Stomach (tissue), 9 donors: ENCODE measurements around the gene MASP1. TPM values are rescaled to one million over a fixed set of nuclear protein-coding genes. Genes with fewer than 3 reads are reported as not detected.

Source experiments
- DNase-seq, 2 donors: peaks; one replicate each; pipeline versions ENCODE4 v3.0.0 to v3.0.0-alpha.2; 2013 to 2019
- H3K27ac ChIP-seq, 5 donors: fragments of 200-600 bp in 4 of 5; sonication (generic) in 4 of 5; one replicate each; pipeline ENCODE4 v1.5.1; 2013 to 2019; ENCODE audit warnings: mild to moderate bottlenecking in 1 of 5, moderate library complexity in 1 of 5
- H3K27me3 ChIP-seq, 3 donors: fragments of 200-600 bp; sonication (generic); one replicate each; pipeline ENCODE4 v1.5.1; 2017 to 2019; ENCODE audit warnings: mixed run types in 1 of 3
- H3K36me3 ChIP-seq, 4 donors: fragments of 200-600 bp; sonication (generic); 1 replicate in 3 of 4; 2 replicates in 1 of 4; pipeline ENCODE4 v1.5.1; 2016 to 2019
- H3K4me1 ChIP-seq, 4 donors: fragments of 200-600 bp; sonication (generic); one replicate each; pipeline ENCODE4 v1.5.1; 2016 to 2019
- H3K4me3 ChIP-seq, 4 donors: fragments of 200-600 bp; sonication (generic) in 3 of 4; one replicate each; pipeline ENCODE4 v1.5.1; 2016 to 2019; ENCODE audit warnings: mild to moderate bottlenecking in 1 of 4
- H3K9me3 ChIP-seq, 4 donors: fragments of 200-600 bp; sonication (generic); one replicate each; pipeline ENCODE4 v1.5.1; 2016 to 2019
- EP300 ChIP-seq: sonication (generic); formaldehyde crosslinking; IDR thresholded peaks from one replicate; pipeline ENCODE4 v1.6.1; 2017; ENCODE audit warnings: antibody characterized with exemption
- POLR2A ChIP-seq, 4 donors: fragments of 450-650 bp; IDR thresholded peaks; one replicate each; pipeline ENCODE4 v1.6.1; 2016; ENCODE audit warnings: antibody characterized with exemption in 4 of 4, control low read depth in 2 of 4, mild to moderate bottlenecking in 1 of 4, moderate library complexity in 1 of 4
- POLR2AphosphoS5 ChIP-seq, 3 donors: sonication (generic); formaldehyde crosslinking; IDR thresholded peaks; one replicate each; pipeline ENCODE4 v1.6.1; 2016; ENCODE audit warnings: antibody characterized with exemption in 3 of 3
- WGBS, 5 donors: extraction: QIAGEN DNeasy Blood & Tissue Kit in 3 of 5; methylation state at CpG; one replicate each; pipeline versions ENCODE4 v1.1.5 to v1.1.7; 2013 to 2018; 5-methylcytosine and 5-hydroxymethylcytosine counted together
- intact Hi-C: fragments of 100-400 bp; cut with DNase I; formaldehyde crosslinking; loops from one replicate; pipeline ENCODE4 v1.15.1; 2023; ENCODE audit warnings: low total_unique reads
- polyA plus RNA-seq, 3 donors: library from polyadenylated mRNA; stranded (reverse); fragments of 200-250 nt; gene quantifications; one replicate each; pipeline ENCODE4 v1.2.3, GENCODE V29; 2013
- total RNA-seq, 5 donors: library from RNA; depleted of rRNA; stranded (reverse); fragments of >200 nt; gene quantifications; one replicate each; pipeline versions ENCODE4 v1.1.0 to v1.2.3, GENCODE V29; 2014 to 2016
- TF ChIP-seq, protein P1 (sequence below), 7 experiments: fragments of 450-650 bp in 4 of 7; fragments of 200-600 bp in 3 of 7; sonication (generic) in 3 of 7; IDR thresholded peaks; one replicate each; pipeline ENCODE4 v1.5.1; 2016 to 2019; ENCODE audit warnings: antibody characterized with exemption in 7 of 7, control low read depth in 2 of 7, mild to moderate bottlenecking in 1 of 7
- donor health status: healthy with polysubstance abuse.
- donor health status: Bipolar disorder and iron deficiency.
- donor health status: healthy.

MASP1 gene
- total and polyA plus RNA-seq, 8 donors, result 0.15 to 2.9 (median 0.70) TPM; not detected in 2

DNA sequence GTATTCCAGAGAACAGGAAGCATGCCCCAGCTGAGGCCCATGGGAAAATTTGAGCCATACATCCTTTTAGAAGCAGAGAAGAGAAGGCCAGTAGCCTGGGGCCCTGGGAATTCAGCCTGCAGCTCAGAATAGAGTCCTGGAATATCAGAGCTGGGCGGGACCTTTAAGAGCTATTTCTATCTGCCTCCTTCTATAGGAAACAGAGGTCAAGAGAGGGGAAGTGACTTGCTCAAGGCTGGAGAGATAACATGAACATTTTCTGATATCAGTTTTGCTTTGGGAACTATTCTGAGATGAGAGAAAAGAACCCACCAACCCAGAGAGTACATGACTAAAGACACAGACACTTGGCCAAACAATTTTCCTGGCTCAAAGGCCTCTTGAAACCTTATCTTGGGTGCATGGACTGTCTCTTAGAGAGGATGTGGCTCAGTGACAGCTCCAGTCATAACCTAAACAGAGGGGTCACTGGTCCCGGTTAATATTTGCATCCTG, 26.0 kb downstream of the MASP1 start:
- peak in 1 of 2 donors; percentile 21 for DNase-seq
- WGBS, 5 donors, result 58 to 67% (median 59%) methylated on average over 2 of the region's 2 CpGs
- H3K4me1 ChIP-seq, result peaks cover 12 to 32% (median 24%) of the 10 kb centered on the region in 4 donors
- H3K27ac ChIP-seq, result no peak overlapping the region
- intact Hi-C loops, result no loop called here
- no peaks in the 10 kb centered on the region for H3K36me3 ChIP-seq
- H3K4me3 ChIP-seq, result no peak overlapping the region
- H3K27me3 ChIP-seq, result no peaks in the 10 kb centered on the region
- H3K9me3 ChIP-seq, result peaks cover 3 to 18% (median 10%) of the 10 kb centered on the region in 4 donors
- TF ChIP-seq EP300 (no peak), POLR2AphosphoS5 (IDR thresholded peaks at IDR 0.05) (no peak)
- TF ChIP-seq, protein P1, sequence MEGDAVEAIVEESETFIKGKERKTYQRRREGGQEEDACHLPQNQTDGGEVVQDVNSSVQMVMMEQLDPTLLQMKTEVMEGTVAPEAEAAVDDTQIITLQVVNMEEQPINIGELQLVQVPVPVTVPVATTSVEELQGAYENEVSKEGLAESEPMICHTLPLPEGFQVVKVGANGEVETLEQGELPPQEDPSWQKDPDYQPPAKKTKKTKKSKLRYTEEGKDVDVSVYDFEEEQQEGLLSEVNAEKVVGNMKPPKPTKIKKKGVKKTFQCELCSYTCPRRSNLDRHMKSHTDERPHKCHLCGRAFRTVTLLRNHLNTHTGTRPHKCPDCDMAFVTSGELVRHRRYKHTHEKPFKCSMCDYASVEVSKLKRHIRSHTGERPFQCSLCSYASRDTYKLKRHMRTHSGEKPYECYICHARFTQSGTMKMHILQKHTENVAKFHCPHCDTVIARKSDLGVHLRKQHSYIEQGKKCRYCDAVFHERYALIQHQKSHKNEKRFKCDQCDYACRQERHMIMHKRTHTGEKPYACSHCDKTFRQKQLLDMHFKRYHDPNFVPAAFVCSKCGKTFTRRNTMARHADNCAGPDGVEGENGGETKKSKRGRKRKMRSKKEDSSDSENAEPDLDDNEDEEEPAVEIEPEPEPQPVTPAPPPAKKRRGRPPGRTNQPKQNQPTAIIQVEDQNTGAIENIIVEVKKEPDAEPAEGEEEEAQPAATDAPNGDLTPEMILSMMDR (IDR thresholded peaks at IDR 0.05), result no peak

DNA sequence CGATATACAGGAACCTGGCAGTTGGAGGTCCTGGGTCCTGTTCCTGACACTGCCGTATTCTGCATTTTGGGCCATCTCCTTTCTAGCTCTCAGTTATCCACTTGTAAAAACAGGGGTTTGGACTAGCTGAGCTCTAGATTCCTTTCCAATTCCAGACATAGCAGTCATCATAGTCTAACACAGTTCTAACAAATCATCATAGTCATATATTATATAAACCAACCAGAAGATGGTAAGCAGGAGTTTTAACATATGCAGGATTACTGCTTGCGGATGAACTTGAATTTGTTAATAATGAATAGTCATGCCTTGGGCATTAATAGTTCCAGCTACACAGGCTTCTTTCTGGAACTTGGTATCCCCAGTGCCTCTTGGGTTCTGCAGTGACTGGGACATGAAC, 26.6 kb downstream of the MASP1 start:
- Histone ChIP-seq H3K36me3 (no peaks in the 10 kb centered on the region), H3K27ac (no peak overlapping the region), H3K9me3 (peaks cover 3 to 14% (median 8%) of the 10 kb centered on the region in 4 donors), H3K4me1 (peaks cover 12 to 32% (median 24%) of the 10 kb centered on the region in 4 donors), H3K4me3 (no peak overlapping the region), H3K27me3 (no peaks in the 10 kb centered on the region)
- DNase-seq, result no peak
- no peak for TF ChIP-seq POLR2A (IDR thresholded peaks at IDR 0.05)
- TF ChIP-seq POLR2AphosphoS5 (IDR thresholded peaks at IDR 0.05), result no peak
- TF ChIP-seq, protein P1 (IDR thresholded peaks at IDR 0.05), result no peak
- 89 to 95% (median 94%) methylated on average over 3 of the region's 3 CpGs for WGBS, 5 donors
- intact Hi-C loops, result no loop called here

DNA sequence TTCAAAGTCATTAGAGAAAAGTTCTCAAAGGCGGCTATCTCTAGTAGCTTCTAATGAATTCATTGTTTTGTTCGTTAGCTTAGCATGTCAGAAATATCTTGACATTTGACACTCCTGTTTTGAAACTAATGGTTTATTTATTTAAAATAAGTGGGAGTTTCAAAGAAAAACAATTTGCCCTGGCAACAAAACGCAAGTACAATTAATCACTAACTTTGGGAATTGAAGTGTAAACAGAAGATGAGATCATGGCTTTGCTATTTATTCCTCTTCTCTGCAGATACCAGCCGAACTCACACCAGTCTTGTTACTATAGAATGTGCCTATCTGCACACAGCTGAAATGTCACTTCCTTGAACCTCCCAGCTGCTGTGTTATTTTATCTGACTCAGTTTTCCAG, 27.5 kb downstream of the MASP1 start:
- peak overlapping the region in 2 of 5 donors; percentile 27 to 29 for H3K27ac ChIP-seq
- no peak overlapping the region for H3K4me3 ChIP-seq
- 15 to 32% (median 19%) methylated on average over 4 of the region's 4 CpGs for WGBS, 5 donors
- no peaks in the 10 kb centered on the region for H3K36me3 ChIP-seq
- no peaks in the 10 kb centered on the region for H3K27me3 ChIP-seq
- peaks cover 0 to 5% (median under 1%) of the 10 kb centered on the region in 4 donors for H3K9me3 ChIP-seq
- H3K4me1 ChIP-seq, result peaks cover 12 to 32% (median 24%) of the 10 kb centered on the region in 4 donors
- peak in 1 of 3 donors; percentile 49 for TF ChIP-seq POLR2AphosphoS5 (IDR thresholded peaks at IDR 0.05)
- TF ChIP-seq POLR2A (IDR thresholded peaks at IDR 0.05), result no peak
- peak in 1 of 2 donors; percentile 51 for DNase-seq
- intact Hi-C loops, result no loop called here

DNA sequence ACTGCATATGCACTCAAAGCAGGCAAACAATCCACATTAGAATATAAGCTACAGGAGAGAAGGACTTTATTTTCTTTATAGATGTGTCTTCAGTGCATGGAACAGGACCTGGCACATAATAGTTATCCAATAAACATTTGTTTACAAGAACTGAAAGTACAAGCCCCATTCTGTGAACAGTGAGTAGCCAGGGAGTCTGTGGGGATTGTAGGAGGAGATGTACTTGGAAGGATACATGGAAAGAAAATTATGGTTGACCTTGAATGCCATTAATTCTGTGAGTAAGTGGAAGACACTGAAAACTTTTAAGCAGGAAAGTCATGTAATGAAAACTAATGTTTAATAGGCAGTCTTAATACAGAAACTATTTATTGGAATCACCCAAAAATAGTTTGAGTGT, 28.3 kb downstream of the MASP1 start:
- peak in 1 of 2 donors; percentile 26 for DNase-seq
- no peaks in the 10 kb centered on the region for H3K36me3 ChIP-seq
- H3K27me3 ChIP-seq, result no peaks in the 10 kb centered on the region
- TF ChIP-seq EP300, result no peak
- no peaks in the 10 kb centered on the region for H3K9me3 ChIP-seq
- H3K4me1 ChIP-seq, result peaks cover 12 to 32% (median 24%) of the 10 kb centered on the region in 4 donors
- no peak overlapping the region for H3K4me3 ChIP-seq
- intact Hi-C loops, result no loop called here
- peak overlapping the region in 2 of 5 donors; percentile 27 to 29 for H3K27ac ChIP-seq

DNA sequence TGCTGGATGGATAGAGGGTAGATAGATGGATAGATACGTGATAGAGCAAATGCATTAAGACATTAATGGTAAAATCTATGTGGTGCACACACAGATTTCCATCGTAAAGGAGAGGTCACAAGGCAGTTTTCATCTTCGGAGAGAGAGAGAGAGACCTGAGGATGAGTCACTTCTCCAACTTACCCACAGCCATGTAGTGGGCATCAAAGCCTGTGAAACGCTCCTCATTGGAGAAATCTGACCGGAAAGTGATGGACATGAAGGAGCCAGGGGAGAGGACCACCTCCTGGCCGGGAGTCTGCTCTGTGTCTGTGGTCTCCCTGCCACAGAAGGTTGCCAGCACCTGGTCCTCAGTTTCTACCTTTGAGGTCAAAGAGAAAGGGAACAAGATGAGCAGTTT, 29.2 kb downstream of the MASP1 start:
- H3K4me1 ChIP-seq, result peaks cover 12 to 32% (median 24%) of the 10 kb centered on the region in 4 donors
- no peak overlapping the region for H3K27ac ChIP-seq
- no peak overlapping the region for H3K4me3 ChIP-seq
- no peak for TF ChIP-seq POLR2AphosphoS5 (IDR thresholded peaks at IDR 0.05)
- no peak for TF ChIP-seq POLR2A (IDR thresholded peaks at IDR 0.05)
- TF ChIP-seq EP300, result no peak
- TF ChIP-seq, protein P1 (IDR thresholded peaks at IDR 0.05), result no peak
- no peaks in the 10 kb centered on the region for H3K36me3 ChIP-seq
- 88 to 93% (median 90%) methylated on average over 6 of the region's 6 CpGs for WGBS, 5 donors
- intact Hi-C loops, result no loop called here
- DNase-seq, result no peak
- no peaks in the 10 kb centered on the region for H3K9me3 ChIP-seq
- no peaks in the 10 kb centered on the region for H3K27me3 ChIP-seq
